ENCODE results near the gene XRCC4. TPM values are rescaled to one million over a fixed set of nuclear protein-coding genes. Genes with fewer than 3 reads are reported as not detected.

The XRCC4 gene
- total RNA-seq, 6 experiments from 2014 or later, result 13.6 to 17.1 (median 14.4) TPM

DNA sequence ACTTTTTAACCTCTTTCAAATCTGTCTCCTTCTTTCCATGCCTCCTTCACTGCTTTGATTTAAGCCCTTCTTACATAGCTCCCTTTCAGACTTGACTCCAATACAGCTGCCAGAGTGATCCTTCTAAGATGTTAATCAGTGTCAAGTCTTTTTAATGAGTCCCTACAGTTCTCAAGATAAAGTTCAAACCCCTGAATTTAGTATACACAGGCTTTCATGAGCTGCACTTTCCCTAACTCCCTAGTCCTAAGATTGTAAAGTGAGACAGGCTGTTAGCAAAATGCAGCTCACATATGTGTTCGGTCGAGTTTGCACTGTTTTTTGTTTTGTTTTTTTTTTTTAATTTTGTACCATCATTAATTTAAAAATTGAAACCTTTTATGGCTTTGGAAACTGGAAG lies 203.8 kb downstream of the XRCC4 start:
- H3K36me3 Mint-ChIP-seq (ENCODE audit: low read depth), result no peaks in the 10 kb centered on the region
- H3K4me3 Mint-ChIP-seq, result peak overlapping the region; percentile 16; the same call in 1 of the 2 replicates
- H3K27ac Mint-ChIP-seq, result no peak overlapping the region
- no peak for DNase-seq
- no peaks in the 10 kb centered on the region; the same call in 1 of the 2 replicates for H3K27me3 Mint-ChIP-seq (ENCODE audit: insufficient read depth)
- TF ChIP-seq, protein P1, sequence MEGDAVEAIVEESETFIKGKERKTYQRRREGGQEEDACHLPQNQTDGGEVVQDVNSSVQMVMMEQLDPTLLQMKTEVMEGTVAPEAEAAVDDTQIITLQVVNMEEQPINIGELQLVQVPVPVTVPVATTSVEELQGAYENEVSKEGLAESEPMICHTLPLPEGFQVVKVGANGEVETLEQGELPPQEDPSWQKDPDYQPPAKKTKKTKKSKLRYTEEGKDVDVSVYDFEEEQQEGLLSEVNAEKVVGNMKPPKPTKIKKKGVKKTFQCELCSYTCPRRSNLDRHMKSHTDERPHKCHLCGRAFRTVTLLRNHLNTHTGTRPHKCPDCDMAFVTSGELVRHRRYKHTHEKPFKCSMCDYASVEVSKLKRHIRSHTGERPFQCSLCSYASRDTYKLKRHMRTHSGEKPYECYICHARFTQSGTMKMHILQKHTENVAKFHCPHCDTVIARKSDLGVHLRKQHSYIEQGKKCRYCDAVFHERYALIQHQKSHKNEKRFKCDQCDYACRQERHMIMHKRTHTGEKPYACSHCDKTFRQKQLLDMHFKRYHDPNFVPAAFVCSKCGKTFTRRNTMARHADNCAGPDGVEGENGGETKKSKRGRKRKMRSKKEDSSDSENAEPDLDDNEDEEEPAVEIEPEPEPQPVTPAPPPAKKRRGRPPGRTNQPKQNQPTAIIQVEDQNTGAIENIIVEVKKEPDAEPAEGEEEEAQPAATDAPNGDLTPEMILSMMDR (IDR thresholded peaks at IDR 0.05), result no peak
- no peaks in the 10 kb centered on the region for H3K9me3 Mint-ChIP-seq
- peaks cover 23% of the 10 kb centered on the region for H3K4me1 Mint-ChIP-seq (ENCODE audit: low read depth)

DNA sequence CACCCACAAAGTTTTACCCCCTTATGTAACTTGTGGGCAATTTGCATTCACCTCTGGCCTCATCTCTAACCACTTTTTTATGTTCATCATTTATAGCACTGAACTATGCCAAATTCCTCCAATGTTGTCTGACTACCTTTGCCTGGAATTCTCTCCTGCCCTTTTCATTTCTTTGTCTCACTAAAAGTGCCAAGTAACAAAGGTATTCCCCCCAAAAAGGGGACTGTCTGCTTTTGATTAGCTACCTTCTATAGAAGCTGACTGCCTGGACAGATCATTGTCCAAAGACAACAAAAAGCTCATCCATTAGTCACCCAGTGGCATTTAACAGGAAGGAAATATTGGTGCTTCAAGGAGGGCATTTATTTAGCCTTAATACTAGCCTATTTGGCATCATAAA lies 204.3 kb downstream of the XRCC4 start:
- H3K9me3 Mint-ChIP-seq, result no peaks in the 10 kb centered on the region
- 0 out of 2 replicates have a peak overlapping the region, but pooled peaks have one; percentile 17 for H3K27ac Mint-ChIP-seq
- H3K27me3 Mint-ChIP-seq (ENCODE audit: insufficient read depth), result no peaks in the 10 kb centered on the region; the same call in 1 of the 2 replicates
- H3K4me1 Mint-ChIP-seq (ENCODE audit: low read depth), result peaks cover 23% of the 10 kb centered on the region
- H3K4me3 Mint-ChIP-seq, result no peak overlapping the region
- peak; percentile 61 for DNase-seq
- TF ChIP-seq, protein P1 (IDR thresholded peaks at IDR 0.05), result no peak
- no peaks in the 10 kb centered on the region for H3K36me3 Mint-ChIP-seq (ENCODE audit: low read depth)

DNA sequence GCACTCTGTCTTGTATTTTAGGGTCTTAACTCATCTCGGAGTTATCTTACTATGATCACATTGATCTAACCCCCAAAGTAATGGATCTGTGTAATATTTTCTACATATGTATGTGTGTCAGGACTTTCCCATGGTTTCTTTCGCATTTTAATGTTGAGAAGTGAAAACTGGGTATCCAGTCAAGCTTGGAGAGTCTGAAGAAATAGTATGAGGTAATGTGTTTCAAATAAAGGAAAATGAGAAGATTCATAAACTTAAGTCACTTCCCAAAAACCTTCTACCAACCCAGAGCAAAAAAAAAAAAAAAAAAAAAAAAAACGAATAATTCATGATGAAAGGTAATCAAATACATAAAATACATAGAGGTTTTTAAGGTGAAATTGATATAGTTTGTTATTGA lies 206.4 kb downstream of the XRCC4 start:
- H3K27me3 Mint-ChIP-seq (ENCODE audit: insufficient read depth), result no peaks in the 10 kb centered on the region; the same call in 1 of the 2 replicates
- TF ChIP-seq, protein P1 (IDR thresholded peaks at IDR 0.05), result no peak

DNA sequence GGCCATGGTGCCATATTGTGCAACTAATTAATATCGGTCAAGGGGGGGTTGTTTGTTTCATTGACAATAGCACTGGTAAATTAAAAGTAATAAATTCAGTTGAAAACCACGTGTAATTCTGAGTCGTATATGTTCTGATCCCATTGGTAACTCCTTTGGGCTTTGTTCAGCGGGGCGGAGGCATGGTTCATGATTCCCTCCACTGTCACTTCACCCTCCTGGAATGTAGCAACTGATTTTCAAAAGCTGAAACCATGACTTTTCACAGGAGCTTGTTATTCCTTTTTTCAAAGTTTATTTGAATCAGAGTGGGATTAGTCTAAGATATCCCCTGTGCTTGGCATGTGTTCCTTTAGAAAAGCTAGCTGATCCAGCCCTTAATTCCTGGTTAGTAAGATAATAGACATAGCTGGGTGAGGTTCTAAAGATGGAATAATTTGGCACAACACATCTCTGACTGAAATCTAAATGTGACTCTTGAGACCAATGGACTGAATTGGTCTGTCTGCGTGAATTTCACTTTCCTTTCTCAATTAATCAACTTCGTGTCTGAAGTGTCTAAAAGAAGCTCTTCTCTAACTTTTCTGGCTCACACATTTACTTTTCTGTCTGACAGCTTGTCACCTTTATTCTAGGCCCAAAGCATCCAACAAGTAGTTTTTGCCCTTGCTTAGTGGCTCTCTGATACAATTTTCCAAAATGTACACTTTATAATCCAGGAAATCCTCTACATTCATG lies 208.5 kb downstream of the XRCC4 start:
- Mint-ChIP-seq H3K4me3 (no peak overlapping the region), H3K27ac (no peak overlapping the region), H3K4me1 (ENCODE audit: low read depth) (peaks cover 14% of the 10 kb centered on the region), H3K9me3 (no peaks in the 10 kb centered on the region), H3K36me3 (ENCODE audit: low read depth) (no peaks in the 10 kb centered on the region; the same call in 1 of the 2 replicates), H3K27me3 (ENCODE audit: insufficient read depth) (no peaks in the 10 kb centered on the region)
- no peak for DNase-seq
- TF ChIP-seq, protein P1 (IDR thresholded peaks at IDR 0.05), result no peak

More for the DNA sequence above, 206.4 kb downstream of the XRCC4 start:
- H3K36me3 Mint-ChIP-seq (ENCODE audit: low read depth), result no peaks in the 10 kb centered on the region; the same call in 1 of the 2 replicates
- H3K9me3 Mint-ChIP-seq, result no peaks in the 10 kb centered on the region
- H3K4me1 Mint-ChIP-seq (ENCODE audit: low read depth), result peaks cover 23% of the 10 kb centered on the region
- DNase-seq, result no peak
- no peak overlapping the region for H3K4me3 Mint-ChIP-seq
- H3K27ac Mint-ChIP-seq, result no peak overlapping the region

DNA sequence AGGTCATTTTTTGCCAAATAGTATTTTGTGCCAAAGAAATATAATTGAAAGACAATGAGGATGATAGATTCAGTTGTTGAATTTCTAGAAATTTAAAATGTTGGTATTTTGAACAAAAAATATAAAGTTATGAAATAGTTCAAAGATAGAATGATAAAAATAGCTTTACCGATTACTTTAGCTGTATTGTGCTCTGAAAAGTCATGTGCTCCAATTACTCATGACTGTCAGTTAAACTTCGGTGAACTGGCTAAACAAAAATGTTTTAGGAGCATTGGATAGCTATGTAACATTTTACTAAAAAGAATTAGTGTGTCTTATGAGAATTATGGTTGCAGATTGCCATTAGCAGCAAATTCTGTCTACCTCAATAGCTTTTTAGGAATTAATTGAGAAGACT lies 216.9 kb downstream of the XRCC4 start:
- H3K4me3 Mint-ChIP-seq, result no peak overlapping the region
- peaks cover 4% of the 10 kb centered on the region; the same call in 1 of the 2 replicates for H3K9me3 Mint-ChIP-seq
- H3K27me3 Mint-ChIP-seq (ENCODE audit: insufficient read depth), result no peaks in the 10 kb centered on the region
- DNase-seq, result no peak
- H3K36me3 Mint-ChIP-seq (ENCODE audit: low read depth), result peaks cover 5% of the 10 kb centered on the region
- TF ChIP-seq, protein P1 (IDR thresholded peaks at IDR 0.05), result no peak
- H3K27ac Mint-ChIP-seq, result no peak overlapping the region
- peaks cover 7% of the 10 kb centered on the region; the same call in 1 of the 2 replicates for H3K4me1 Mint-ChIP-seq (ENCODE audit: low read depth)

Data from HFFc6 (cell line).